Body of pancreas (tissue), 4 donors: ENCODE results near the gene CCDC170. TPM values are rescaled to one million over a fixed set of nuclear protein-coding genes. Genes with fewer than 3 reads are reported as not detected.

Experiments
- ATAC-seq: fragments of 150-250 bp; one replicate; pipeline ENCODE4 v1.9.1; 2016
- DNase-seq, 4 donors: peaks; one replicate each; pipeline ENCODE4 v3.0.0-alpha.2; 2019
- H3K27ac ChIP-seq, 4 donors: fragments of 200-600 bp; sonication (generic); 1 replicate in 3 of 4; 2 replicates in 1 of 4; pipeline versions ENCODE4 v1.5.1 to v1.6.1; 2016 to 2019; ENCODE audit warnings: mild to moderate bottlenecking in 1 of 4, mixed read lengths in 1 of 4, moderate library complexity in 1 of 4
- H3K27me3 ChIP-seq, 2 donors: fragments of 200-600 bp; sonication (generic); one replicate each; pipeline ENCODE4 v1.6.0; 2016; ENCODE audit warnings: mild to moderate bottlenecking in 1 of 2
- H3K36me3 ChIP-seq, 2 donors: fragments of 200-600 bp; sonication (generic); replicated peaks in 1 of 2; 2 replicates each; pipeline ENCODE4 v1.5.1; 2016; ENCODE audit warnings: low read depth in 2 of 2; ENCODE audit not compliant: insufficient read depth in 1 of 2
- H3K4me1 ChIP-seq: fragments of 200-600 bp; sonication (generic); one replicate; pipeline ENCODE4 v1.6.0; 2016
- H3K4me3 ChIP-seq, 2 donors: fragments of 200-600 bp; sonication (generic); 1 replicate in 1 of 2; 2 replicates in 1 of 2; pipeline ENCODE4 v1.5.1; 2016 to 2019
- H3K9me3 ChIP-seq, 3 donors: fragments of 200-600 bp; sonication (generic); 1 replicate in 2 of 3; 2 replicates in 1 of 3; pipeline ENCODE4 v1.5.1; 2016
- POLR2A ChIP-seq, 3 donors: fragments of 450-650 bp; IDR thresholded peaks; one replicate each; pipeline ENCODE4 v1.6.1; 2016; ENCODE audit warnings: antibody characterized with exemption in 3 of 3, mild to moderate bottlenecking in 2 of 3
- WGBS, 2 donors: methylation state at CpG; one replicate each; pipeline ENCODE4 v1.1.5; 2017; 5-methylcytosine and 5-hydroxymethylcytosine counted together
- intact Hi-C: fragments of 100-400 bp; cut with DNase I; formaldehyde crosslinking; loops from one replicate; pipeline ENCODE4 v1.15.1; 2023
- total RNA-seq, 2 donors: library from RNA; depleted of rRNA; stranded (reverse); fragments of >200 nt; gene quantifications; one replicate each; pipeline ENCODE4 v1.1.0, GENCODE V29; 2016
- TF ChIP-seq, protein P1 (sequence below), 7 experiments: fragments of 450-650 bp in 4 of 7; fragments of 200-600 bp in 3 of 7; sonication (generic) in 3 of 7; IDR thresholded peaks; one replicate each; pipeline ENCODE4 v1.5.1; 2016 to 2019; ENCODE audit warnings: antibody characterized with exemption in 7 of 7

The CCDC170 gene
- total RNA-seq, 2 donors from 2014 or later = 2.1 TPM; not detected in 1

DNA sequence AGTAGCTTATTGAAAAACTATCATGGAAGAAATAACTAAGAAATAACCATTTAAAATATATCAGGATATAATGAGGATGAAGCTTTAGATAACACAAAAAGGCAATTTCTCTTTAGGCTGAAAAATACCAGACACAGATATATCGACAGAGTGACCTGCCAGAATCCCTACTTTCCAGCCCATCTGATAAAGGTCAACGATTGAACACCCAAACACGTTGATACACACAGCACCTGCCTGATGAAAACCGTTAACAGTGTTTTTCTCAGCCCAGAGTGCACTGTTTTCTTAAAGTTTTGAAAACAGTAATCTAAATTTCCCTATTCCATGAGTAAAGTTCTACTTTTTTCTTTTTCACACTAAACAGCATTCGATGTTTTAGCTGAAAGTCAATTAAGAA, 170.6 kb downstream of the CCDC170 start:
- no peak for DNase-seq
- H3K36me3 ChIP-seq = no peaks in the 10 kb centered on the region
- peaks cover 10% of the 10 kb centered on the region for H3K4me1 ChIP-seq
- H3K9me3 ChIP-seq = no peaks in the 10 kb centered on the region
- ATAC-seq = no peak
- WGBS, 2 donors = 38 to 44% methylated on average over 5 of the region's 5 CpGs
- intact Hi-C loops = no loop called here
- no peaks in the 10 kb centered on the region for H3K27me3 ChIP-seq
- H3K4me3 ChIP-seq = no peak overlapping the region
- TF ChIP-seq POLR2A (IDR thresholded peaks at IDR 0.05) = no peak
- TF ChIP-seq, protein P1, sequence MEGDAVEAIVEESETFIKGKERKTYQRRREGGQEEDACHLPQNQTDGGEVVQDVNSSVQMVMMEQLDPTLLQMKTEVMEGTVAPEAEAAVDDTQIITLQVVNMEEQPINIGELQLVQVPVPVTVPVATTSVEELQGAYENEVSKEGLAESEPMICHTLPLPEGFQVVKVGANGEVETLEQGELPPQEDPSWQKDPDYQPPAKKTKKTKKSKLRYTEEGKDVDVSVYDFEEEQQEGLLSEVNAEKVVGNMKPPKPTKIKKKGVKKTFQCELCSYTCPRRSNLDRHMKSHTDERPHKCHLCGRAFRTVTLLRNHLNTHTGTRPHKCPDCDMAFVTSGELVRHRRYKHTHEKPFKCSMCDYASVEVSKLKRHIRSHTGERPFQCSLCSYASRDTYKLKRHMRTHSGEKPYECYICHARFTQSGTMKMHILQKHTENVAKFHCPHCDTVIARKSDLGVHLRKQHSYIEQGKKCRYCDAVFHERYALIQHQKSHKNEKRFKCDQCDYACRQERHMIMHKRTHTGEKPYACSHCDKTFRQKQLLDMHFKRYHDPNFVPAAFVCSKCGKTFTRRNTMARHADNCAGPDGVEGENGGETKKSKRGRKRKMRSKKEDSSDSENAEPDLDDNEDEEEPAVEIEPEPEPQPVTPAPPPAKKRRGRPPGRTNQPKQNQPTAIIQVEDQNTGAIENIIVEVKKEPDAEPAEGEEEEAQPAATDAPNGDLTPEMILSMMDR (IDR thresholded peaks at IDR 0.05) = no peak
- no peak overlapping the region for H3K27ac ChIP-seq

DNA sequence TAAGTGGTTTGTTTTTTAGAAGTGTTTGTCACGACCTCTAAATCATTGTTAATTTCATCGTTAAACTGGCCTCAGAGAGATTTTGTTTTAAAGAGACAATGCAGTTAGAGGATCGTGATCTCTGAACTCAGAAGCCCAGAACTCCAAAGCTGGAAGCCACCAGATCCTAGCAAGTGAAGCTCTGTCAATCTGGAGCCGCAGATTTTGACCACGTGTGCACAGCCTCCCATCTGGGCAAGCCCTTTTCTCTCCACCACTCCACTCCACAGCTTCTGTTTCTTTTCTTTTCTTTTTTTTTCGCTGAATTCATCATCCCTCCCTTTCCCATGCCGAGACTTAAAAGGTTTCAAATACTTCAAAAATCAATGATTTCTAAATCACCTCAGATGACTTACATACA, 171.5 kb downstream of the CCDC170 start:
- ATAC-seq = no peak
- Histone ChIP-seq H3K27me3 (no peaks in the 10 kb centered on the region), H3K27ac (no peak overlapping the region), H3K4me3 (no peak overlapping the region), H3K9me3 (no peaks in the 10 kb centered on the region), H3K36me3 (no peaks in the 10 kb centered on the region), H3K4me1 (peaks cover 13% of the 10 kb centered on the region)
- no peak for DNase-seq
- WGBS, 2 donors = 60 to 64% methylated on average over 7 of the region's 7 CpGs
- TF ChIP-seq, protein P1 (IDR thresholded peaks at IDR 0.05) = no peak
- no peak for TF ChIP-seq POLR2A (IDR thresholded peaks at IDR 0.05)
- intact Hi-C loops = no loop called here

DNA sequence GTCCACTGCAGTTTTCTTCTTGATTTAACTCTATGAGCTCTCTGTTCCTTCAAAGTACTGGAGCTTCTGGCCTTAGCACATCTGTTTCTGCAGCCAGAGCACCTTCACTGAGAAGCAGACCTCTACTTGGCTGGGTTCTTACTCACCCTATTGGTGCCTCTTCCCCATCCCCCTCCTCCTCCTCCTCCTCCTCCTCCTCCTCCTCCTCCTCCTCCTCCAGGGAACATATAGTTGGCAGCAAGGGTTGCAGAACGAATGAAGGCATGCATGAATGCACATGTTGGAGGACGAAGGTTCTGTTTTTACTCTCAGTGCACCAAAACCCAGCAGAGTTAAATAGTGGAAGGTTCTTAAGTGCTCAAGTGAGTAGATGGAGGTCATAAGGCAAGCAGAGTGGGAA, 172.7 kb downstream of the CCDC170 start:
- Histone ChIP-seq H3K4me3 (no peak overlapping the region), H3K36me3 (no peaks in the 10 kb centered on the region)

DNA sequence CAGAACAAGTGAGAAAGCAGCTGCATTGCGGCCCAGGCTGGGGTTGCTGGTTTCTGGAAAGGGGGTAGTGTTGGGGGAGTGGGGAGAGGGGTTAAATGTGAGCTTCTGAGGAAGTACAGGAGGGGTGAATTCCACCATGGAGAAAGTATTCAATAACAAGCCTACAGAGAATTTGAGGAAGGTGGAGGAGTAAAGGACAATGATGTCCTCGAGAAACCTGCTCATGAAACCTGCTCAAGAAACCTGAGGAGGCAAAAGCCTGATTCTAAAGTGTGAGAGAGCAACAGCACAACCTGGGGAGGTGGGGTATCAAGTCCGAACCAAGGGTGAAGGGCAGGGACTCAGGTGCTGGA, 175.4 kb downstream of the CCDC170 start:
- DNase-seq (no peak), ATAC-seq (no peak)
- Histone ChIP-seq H3K27me3 (no peaks in the 10 kb centered on the region), H3K4me1 (peaks cover 13% of the 10 kb centered on the region), H3K36me3 (no peaks in the 10 kb centered on the region), H3K4me3 (no peak overlapping the region), H3K27ac (peak overlapping the region in 3 of 4 donors; percentile 52 to 76 (median 56)), H3K9me3 (no peaks in the 10 kb centered on the region)
- 57 to 64% methylated on average over 3 of the region's 3 CpGs for WGBS, 2 donors
- no peak for TF ChIP-seq POLR2A (IDR thresholded peaks at IDR 0.05)
- TF ChIP-seq, protein P1 (IDR thresholded peaks at IDR 0.05) = no peak
- intact Hi-C loops = no loop called here

More for the DNA sequence above, 172.7 kb downstream of the CCDC170 start:
- no peak overlapping the region for H3K27ac ChIP-seq
- no peak for DNase-seq
- no peak for ATAC-seq
- WGBS, 2 donors = 74 to 78% methylated on average over 2 of the region's 2 CpGs
- no peaks in the 10 kb centered on the region for H3K9me3 ChIP-seq
- intact Hi-C loops = no loop called here
- peaks cover 13% of the 10 kb centered on the region for H3K4me1 ChIP-seq
- H3K27me3 ChIP-seq = no peaks in the 10 kb centered on the region
- TF ChIP-seq, protein P1 (IDR thresholded peaks at IDR 0.05) = no peak
- TF ChIP-seq POLR2A (IDR thresholded peaks at IDR 0.05) = no peak

DNA sequence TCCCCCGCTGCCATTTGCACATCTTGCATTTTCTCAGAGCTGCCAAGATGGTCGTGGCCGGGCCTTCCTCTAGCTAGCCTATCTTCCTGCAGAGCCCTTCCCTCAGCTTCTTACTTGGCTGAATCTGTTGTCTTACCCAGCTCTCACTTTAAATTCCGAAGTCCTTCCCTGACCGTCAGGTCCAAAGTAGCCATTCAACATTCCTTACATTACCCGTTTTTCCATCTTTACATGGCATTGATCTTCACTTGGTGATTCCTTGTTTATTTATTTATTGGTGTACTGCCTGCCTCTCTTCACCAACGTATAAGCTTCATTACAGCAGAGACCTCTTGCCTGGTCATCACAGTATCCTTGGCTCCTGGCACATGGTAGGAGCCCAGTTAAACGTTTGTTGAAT, 176.3 kb downstream of the CCDC170 start:
- no peak for ATAC-seq
- DNase-seq = no peak
- Histone ChIP-seq H3K27ac (no peak overlapping the region), H3K4me3 (no peak overlapping the region), H3K4me1 (peaks cover 13% of the 10 kb centered on the region), H3K27me3 (no peaks in the 10 kb centered on the region), H3K36me3 (no peaks in the 10 kb centered on the region), H3K9me3 (no peaks in the 10 kb centered on the region)
- intact Hi-C loops = no loop called here
- no peak for TF ChIP-seq POLR2A (IDR thresholded peaks at IDR 0.05)
- TF ChIP-seq, protein P1 (IDR thresholded peaks at IDR 0.05) = no peak
- 84 to 85% methylated on average over 8 of the region's 8 CpGs for WGBS, 2 donors
